ENCODE results near the gene ADAM23.

- TF ChIP-seq CTCF (IDR thresholded peaks at IDR 0.05) (no peak), KDM1A (IDR thresholded peaks at IDR 0.05; ENCODE audit: low read depth) (no peak)
Observed at GRCh38 chr2:206464597-206464996, 21.3 kb downstream of the ADAM23 start.

Data from A549 (cell line).